ENCODE measurements around the gene CIAO2B.

DNA sequence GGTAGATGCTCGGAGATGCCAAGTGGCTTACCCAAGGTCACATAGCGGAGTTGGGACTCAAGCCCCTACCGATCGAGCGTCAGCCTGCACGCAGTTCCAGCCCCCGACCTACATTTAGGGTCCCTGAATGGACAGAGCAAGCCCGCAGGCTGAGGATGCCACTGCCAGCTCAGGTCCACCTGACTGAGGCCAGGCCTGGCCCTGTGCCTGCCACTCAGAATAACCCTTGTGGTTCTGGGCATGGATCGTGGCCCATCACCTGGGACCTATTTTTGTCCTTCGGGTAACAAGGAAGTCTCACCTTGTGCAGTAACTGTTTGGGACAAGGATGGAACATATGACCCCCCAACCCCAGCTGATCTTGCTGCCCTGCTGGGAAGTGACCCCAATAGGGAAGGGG is 32.6 kb downstream of the CIAO2B start:
- TF ChIP-seq, protein P1, sequence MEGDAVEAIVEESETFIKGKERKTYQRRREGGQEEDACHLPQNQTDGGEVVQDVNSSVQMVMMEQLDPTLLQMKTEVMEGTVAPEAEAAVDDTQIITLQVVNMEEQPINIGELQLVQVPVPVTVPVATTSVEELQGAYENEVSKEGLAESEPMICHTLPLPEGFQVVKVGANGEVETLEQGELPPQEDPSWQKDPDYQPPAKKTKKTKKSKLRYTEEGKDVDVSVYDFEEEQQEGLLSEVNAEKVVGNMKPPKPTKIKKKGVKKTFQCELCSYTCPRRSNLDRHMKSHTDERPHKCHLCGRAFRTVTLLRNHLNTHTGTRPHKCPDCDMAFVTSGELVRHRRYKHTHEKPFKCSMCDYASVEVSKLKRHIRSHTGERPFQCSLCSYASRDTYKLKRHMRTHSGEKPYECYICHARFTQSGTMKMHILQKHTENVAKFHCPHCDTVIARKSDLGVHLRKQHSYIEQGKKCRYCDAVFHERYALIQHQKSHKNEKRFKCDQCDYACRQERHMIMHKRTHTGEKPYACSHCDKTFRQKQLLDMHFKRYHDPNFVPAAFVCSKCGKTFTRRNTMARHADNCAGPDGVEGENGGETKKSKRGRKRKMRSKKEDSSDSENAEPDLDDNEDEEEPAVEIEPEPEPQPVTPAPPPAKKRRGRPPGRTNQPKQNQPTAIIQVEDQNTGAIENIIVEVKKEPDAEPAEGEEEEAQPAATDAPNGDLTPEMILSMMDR (IDR thresholded peaks at IDR 0.05; ENCODE audit: extremely low read depth in 1 of 2, insufficient read depth in 1 of 2, low read depth in 1 of 2, low read length in 2 of 2), result no peak
- TF ChIP-seq POLR2A (IDR thresholded peaks at IDR 0.05; ENCODE audit: low read depth, low read length) (no peak), GATA2 (IDR thresholded peaks at IDR 0.05; ENCODE audit: insufficient read depth, insufficient read length, low read depth, low read length) (no peak), EZH2 (IDR thresholded peaks at IDR 0.05; ENCODE audit: borderline replicate concordance, low read depth, low read length, severe bottlenecking) (no peak), JUN (IDR thresholded peaks at IDR 0.05; ENCODE audit: borderline replicate concordance, insufficient read depth, insufficient read length, low read depth) (no peak), POLR2AphosphoS5 (IDR thresholded peaks at IDR 0.05; ENCODE audit: insufficient read depth, low read depth, low read length) (no peak)
- TF ChIP-seq, protein P2, sequence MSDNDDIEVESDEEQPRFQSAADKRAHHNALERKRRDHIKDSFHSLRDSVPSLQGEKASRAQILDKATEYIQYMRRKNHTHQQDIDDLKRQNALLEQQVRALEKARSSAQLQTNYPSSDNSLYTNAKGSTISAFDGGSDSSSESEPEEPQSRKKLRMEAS (IDR thresholded peaks at IDR 0.05; ENCODE audit: insufficient read depth, insufficient read length), result no peak
